Measurements from ENCODE around the gene HAO1.
A peak's percentile ranks its signal among the peaks of the same experiment; 100 is the strongest.
"Not testable (repeated sequence)": the region's sequence is repeated elsewhere in the genome, so short reads cannot be mapped to it uniquely, and the experiment has no call there.

Gene HAO1

DNA sequence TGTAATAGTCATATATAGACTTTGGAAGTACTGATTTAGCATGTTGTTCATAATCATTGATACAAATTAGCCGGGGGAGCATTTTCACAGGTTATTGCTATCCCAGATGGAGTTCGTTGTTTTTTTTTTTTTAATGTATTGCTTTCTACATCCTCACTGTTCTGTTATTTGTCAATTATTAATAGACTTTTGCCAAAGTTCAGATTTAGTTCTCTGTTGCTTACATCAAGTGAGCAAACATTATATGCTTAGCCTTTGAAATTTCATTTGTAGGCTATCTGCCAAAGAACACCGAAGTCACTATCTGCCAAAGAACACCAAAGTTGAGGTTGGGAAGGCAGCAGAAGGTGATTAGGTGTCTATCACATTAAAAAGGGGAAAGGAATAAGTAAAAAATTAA, at the start of gene HAO1:
HAO1 (minus strand) TSS at position 118 of the 400 bp plus-strand sequence; CDS start at position 82, 36 bp downstream.
- no peak for DNase-seq

GRCh38 chr20:7989379-7989778, 49.1 kb upstream of the HAO1 start:
- DNase-seq, result peak; percentile 14

DNA sequence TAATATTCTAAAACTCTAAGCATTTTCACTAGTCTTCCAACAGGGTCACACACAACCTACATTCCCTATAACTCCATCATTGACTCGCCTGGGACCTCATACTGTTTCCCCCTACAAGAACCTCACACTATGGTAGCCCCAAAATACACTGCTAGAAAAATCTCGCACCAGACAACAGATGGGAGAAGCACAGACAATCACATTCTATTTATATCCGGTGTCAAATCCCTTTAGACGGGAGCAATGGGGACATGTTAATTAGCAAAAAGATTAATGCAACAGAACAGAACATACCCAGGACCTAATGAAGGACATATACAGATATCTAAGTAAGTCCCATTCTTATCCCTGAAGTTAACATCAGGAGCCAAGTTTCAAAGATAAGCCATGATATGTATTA, 45.7 kb upstream of the HAO1 start:
- DNase-seq, result no peak

- DNase-seq, result no peak
Measured at GRCh38 chr20:7984192-7984591, 43.9 kb upstream of the HAO1 start.

- DNase-seq, result no peak
Measured at GRCh38 chr20:7981374-7981773, 41.1 kb upstream of the HAO1 start.

- DNase-seq, result peak; percentile 74
Measured at GRCh38 chr20:7980332-7981046, 40.2 kb upstream of the HAO1 start.

DNA sequence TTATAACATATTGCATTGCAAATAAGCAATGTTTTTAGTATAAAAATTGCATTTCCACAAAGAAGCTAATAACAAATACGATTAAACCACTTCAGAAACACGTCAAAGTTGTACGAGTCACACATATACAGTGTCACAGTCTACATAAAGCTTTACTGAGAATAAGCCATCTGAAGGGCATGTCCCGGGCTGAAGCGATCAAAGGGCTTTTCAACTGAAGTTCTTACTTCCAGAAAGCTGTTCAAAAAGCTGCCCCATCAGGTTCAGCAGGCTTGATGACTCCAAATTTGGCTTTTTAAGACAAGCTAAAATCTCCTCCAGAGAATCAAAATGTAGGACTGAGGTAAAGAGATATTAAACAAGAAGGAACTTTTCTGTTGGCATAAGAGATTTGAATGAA, 37.5 kb upstream of the HAO1 start:
- no peak for DNase-seq

DNA sequence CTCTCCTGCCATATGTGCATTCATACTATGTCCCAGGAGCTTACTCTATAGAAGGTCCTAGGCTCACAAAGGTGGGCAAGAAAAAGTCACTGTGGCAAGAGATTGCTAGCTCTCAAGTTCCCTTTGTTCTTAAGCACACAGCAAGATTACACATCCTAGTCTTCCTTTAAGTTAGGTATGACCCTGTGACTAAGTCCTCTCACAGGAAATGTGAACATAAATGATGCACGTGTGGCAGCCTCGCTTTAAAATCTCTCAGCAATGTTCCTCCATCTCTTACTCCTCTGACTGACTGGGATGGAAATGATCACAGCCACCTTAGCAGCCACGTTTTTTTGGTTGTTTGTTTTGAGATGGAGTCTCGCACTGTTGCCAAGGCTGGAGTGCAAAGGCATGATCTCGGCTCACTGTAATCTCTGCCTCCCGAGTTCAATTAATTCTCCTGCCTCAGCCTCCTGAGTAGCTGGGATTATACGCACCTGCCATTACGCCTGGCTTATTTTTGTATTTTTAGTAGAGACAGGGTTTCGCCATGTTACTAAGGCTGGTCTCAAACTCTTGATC, 35.7 kb upstream of the HAO1 start:
- no peak for DNase-seq

DNA sequence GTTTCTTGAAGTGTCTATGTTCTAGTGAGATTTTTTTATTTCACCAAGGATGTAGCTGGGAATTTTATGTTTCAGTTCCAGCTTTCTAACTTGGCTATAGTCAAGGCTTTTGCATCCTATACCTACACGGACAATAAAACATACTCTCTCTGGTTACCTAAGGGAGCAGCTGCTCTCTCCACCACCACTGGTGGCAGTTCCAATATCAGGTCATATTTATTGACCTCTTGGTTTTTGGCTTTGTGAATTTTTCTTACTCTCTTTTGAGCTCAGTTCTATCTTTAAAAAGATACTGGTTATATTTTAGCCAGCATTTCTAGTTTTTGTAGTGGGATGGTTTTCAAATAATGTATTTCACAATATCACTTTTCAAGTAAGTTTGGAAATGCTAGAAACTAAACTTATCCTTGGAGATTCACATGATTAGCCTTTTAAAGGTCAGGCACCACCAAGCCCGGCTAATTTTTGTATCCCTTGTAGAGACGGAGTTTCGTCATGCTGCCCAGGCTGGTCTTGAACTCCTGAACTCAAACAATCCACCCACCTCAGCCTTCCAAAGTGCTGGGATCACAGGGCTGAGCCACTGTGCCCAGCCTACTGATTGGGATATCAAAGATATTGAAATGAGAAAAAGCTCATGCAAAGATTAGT, 34.7 kb upstream of the HAO1 start:
- no peak for DNase-seq

DNA sequence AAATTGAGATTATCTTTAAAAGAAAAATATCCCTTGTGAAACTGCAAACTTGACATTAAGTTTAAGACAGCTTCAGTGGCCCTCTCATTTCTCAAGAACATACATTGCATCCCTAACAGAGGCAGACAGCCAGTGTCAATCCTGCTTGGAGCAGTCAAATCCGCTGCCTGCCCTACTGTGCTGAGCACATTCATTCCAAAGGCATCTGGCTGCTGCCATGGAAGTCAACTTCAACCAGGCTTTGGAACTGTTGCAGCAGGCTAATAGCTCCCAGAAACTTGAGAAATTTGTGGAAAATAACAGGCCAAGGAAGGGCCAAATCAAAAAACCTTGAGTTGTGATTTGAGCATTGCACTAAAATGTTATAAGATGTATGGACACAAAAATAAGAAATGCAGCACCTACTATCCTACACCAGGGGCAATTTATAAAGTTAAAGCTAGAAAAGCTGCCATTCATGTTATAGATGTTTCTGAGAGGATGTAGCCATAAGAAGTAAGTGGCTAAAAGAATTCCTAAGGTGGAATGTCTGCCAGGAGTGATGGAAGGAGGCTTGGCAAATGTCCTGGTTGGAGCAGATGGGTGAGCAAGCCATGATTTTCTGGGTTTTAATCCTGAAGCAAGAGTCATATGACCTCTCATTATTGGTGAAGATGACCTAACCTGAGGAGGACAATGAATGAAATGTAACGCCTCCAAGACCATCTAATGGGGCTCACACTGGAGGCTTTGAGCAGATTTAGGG, 31.4 kb upstream of the HAO1 start:
- no peak for DNase-seq

GRCh38 chr20:7967199-7967844, 27.1 kb upstream of the HAO1 start:
- no peak for DNase-seq

DNA sequence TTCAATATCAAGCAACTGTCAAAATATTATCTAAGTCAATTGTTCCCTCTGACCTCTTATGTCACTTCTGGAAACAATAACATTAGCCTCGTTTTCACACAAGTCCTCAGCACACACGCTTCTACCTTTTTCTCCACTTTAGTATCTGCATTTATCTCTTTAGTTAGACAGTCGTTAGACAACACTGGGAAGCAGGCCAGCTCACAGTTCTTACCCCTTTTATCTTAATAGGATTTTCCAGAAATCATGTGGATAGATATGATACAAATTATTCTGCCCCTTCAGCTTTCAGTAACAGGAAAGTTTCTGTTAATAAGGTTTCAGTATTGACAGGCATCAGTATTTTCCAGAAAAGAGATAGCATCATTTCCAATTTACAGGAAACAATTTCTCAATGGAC, 25.9 kb upstream of the HAO1 start:
- no peak for DNase-seq

- DNase-seq, result no peak
Measured at GRCh38 chr20:7959484-7959883, 19.2 kb upstream of the HAO1 start.

DNA sequence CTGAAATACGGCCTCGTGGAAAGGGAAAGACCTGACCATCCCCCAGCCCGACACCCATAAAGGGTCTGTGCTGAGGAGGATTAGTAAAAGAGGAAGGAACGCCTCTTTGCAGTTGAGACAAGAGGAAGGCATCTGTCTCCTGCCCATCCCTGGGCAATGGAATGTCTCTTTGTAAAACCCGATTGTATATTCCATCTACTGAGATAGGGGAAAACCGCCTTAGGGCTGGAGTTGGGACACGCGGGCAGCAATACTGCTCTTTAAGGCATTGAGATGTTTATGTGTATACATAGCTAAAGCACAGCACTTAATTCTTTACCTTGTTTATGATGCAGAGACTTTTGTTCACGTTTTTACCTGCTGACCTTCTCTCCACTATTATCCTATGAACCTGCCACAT, 16.3 kb upstream of the HAO1 start:
- DNase-seq, result not testable (repeated sequence)

GRCh38 chr20:7950387-7950786, 10.1 kb upstream of the HAO1 start:
- DNase-seq, result no peak

- no peak for DNase-seq
Measured at GRCh38 chr20:7943891-7944290, 3.6 kb upstream of the HAO1 start.

DNA sequence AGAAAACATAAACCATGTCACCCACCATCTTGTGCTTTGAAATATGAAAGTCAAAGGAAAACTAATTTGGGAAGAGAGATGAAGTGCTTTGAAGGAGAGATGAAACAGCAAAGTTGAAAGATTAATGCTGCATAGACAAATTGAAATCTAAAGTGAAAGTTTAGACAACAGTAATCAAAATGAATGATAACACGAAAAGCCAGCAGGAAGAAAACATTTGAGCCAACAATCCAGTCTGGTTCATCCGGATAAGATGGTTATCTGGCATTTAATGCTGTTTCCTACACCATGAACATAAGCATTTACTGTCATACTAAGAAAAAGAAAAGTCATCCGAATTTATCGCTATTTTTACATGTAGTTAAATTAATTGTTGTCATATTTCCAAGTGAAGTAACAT, 595 bp downstream of the HAO1 start:
- DNase-seq, result peak; percentile 7

DNA sequence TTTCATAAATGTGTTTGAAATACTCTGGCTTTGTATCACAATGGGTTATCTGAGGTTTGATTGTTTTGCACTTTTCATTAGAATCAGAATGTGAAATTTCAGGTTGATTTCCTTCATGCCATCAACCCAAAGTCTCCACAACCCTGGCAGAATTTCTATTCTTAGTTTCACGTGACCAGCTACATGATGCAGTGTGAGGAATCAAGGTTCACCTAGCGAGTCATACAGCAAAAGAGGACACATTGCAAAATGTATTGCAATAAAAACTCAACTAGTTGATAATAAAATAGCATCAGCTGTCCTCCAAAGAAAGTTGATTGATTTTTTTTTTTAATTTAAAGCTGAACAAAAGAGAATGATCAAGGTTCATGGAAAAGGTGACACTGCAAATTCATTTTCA, 2.2 kb downstream of the HAO1 start:
- no peak for DNase-seq

- no peak for DNase-seq
Measured at GRCh38 chr20:7937328-7937727, 2.9 kb downstream of the HAO1 start.

DNA sequence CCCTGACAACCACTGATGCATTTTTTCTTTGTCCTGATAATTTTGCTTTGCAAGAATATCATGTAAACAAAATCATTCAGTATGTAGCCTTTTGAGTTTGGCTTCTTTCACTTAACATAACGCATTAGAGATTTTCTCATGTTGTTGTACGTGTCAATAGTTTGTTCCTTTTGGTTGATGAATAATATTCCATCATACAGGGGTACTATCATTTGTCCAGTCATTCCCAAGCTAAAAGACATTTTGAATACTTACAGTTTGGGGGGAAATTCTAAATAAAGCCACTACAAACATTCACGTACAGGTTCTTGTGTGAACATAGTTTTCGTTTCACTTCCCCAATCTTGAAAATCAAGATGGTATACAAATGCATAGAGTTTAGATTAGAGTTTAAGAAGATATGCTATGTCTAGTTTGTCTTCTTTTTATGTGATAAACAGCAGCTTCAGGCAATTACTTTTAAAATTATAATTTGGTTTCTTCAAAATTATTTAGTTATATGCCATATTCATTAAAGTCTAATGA, 5.2 kb downstream of the HAO1 start:
- no peak for DNase-seq

DNA sequence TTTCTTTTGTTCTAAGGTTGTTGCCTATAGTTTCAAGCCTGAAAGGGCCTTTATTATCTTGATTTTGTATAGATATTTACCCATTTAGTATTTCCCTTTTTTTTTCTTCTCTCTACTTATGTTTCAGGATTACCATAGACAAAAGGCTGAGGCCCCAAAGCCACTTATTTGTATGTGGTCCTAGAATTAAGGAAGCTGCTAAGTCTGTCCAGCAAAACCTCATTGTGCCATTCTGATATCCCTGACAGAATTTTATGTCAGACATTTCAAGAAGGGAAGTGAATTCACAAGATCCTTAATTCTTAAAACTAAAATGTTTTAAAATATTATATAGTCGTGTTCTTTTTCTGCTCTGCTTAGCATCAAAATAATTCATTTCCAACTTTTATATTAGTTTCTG, 6.9 kb downstream of the HAO1 start:
- DNase-seq, result peak; percentile 8

DNA sequence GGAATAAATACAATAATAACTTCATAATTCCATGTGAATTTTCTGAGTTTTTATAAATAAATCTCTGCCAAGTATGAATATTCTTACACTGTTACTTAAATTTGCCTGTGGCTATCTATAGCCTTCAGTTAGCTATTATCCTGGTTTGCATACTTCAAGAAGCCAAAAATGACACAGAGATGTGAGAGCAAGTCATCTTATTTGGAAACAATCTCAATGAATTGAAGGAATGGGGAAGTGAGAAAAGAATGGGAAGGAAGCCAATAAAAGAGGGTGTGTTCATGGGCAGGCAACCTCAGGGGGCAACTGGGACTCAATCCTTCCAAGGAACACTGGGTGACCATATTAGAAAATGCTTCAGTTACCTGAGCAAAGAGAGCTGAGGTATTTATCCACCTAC, 9.9 kb downstream of the HAO1 start:
- peak; percentile 35 for DNase-seq

- DNase-seq, result peak; percentile 52
Measured at GRCh38 chr20:7926767-7927166, 13.5 kb downstream of the HAO1 start.

All from hematopoietic multipotent progenitor cell treated with erythropoietin and hydrocortisone succinate and interleukin-3 and kit ligand, for 4 days (in vitro differentiated cells).